ENCODE results near the gene JAG2.

JAG2 gene

DNA sequence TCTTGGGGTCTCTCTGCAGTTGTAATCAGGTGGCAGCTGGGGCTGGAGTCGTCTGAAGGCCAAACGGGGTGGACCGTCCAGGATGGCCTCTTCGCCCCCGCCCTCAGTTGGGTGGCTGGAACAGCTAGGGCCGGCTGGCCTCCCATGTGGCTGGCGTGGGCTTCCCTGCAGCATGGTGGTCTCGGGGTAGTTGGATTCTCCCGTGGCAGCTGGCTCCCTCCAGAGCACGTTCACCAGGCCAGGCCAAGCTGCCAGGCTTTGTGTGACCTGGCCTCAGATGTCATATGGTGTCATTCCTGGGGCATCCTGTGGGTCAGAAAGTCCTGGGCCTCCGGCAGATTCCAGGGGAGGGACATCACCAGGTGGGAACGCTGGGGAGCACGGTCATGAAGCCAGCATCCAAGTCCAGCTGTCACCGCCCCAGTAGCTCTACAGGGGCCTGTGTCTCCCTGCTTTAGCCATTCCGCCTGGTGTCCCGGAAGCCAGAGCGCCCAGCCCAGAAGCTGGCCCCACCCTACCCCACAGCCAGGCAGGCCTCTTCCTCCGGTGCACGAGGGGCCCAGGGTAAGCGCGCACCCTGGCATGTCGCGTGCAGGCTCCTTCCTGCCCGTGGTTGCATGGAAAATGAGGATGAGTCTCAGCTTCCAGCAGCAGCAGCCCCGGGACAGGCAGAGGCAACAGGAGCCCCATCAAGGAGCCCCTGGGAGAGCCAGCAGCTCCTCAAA, 13.9 kb upstream of the JAG2 start:
- DNase-seq (ENCODE audit: low read depth in 2 of 2): no peak

DNA sequence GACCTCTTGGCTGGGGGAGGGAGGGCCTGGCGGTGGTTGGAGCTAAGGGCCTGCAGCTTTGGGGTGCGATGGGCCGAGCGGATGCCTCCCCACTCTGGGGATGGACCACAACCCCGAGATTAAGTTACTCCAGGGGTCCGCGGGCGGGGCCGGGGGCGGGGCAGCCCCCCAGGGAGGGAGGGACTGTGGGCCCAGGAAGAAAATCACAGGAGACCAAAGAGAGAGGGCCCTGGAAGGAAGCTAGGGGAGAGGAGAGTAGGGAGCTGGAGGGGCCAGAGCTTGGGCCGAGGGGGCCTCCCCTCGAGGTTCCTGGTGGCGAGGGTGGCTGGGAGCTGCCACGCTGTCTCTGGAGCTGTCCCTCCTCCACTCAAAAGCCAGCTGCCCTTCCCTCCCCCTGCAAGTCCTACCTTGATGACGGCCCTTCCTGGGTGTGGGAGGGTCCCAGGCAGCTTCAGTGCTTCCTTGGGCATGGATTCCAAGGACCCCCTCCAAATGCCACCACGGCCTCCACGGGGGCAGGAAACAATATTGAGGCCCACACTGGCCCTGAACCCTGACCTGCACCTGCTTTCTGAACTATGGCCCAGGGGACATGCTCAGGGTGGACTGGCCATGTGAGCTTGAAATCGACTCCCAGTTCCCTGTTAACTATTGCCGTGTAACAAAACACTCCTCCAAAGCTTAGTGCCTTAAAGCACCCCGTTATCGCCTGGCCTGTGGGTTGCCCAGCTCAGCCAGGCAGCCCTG, 13.1 kb upstream of the JAG2 start:
- no peak for DNase-seq (ENCODE audit: low read depth in 2 of 2)

DNA sequence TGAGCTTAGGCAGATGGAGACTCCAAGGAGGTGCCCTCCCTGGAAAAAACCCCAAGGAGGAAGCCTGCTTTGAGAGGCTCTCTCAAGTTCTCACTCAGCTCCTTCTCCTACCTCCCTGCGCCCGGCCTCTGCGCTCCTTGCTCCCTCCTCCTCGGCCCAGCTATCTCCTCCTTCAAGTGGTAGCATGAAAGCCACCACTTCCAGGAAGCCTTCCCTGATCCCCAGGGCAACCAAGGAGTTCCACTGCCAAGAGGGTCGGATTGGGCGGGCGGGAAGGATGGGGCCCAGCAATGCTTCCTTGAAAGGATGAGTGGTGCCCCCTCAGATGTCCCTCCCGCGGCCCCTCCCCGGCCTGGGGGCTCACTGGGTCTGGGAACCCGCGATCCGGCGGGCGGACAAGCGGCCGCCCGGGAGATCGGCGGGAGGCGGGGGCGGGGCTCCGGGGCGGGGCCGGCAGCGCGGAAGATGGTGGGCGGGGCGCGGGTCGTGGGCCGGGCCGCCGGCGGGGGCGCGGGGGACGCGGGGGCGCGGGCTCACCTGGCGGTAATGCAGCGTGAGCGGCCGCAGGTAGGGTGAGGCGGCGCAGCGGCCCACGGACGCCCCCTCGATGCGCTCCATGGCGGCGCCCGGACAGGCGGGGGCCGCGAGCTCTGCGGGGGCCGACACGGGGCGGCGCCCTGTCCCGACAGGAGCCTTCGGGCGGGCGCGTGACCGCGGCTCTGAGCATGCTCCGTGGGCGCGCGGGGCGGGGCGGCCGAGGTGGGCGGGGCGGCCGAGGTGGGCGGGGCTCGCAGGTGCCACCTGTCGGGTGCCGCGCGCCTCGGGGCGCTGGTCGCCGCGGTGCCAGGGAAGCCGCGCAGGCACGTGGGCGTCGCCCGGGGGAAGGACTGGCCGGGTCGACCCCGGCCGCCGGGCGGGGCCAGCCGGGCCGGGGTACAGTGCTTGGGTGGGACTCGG, 12.3 kb upstream of the JAG2 start, which contains the start of gene NUDT14:
Gene NUDT14 (minus strand): TSS at position 721 of the 957 bp plus-strand sequence. CDS start 103 bp downstream, at position 618.
- DNase-seq (ENCODE audit: low read depth in 2 of 2): peak; percentile 76 to 81

DNA sequence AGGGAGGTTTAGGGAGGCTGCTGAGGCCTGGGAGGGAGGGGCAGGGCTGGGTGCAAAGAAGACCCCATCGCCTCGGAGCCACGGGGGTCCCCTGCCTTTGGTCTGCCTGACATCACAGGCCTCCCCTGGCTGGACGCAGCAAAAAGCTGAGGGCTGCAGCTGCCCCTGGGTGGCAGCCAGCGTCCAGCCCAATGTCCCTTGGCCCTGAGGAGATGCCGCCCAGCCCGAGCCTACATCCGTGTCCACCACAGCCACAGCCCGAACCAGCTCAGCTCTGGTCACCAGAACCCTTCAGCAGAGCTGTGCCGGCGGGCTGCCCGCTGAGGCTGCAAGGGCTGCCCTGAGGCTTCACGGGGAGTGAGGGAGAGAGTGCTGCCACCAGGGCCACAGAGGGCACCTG, 10.6 kb upstream of the JAG2 start:
- no peak for DNase-seq (ENCODE audit: low read depth in 2 of 2)

DNA sequence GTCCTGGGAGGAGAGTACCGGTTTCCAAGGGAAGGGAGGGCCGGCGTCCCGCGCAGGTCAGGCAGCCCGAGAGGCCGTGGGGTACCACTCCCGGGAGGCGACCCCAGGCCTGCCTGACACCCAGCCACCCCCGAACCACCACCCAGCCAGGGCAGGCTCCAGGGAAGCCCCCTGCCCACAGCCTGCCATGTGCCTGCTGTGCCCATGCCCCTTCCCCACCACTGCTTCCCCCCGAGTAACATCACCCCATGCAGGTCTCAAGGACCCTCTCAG, 10.2 kb upstream of the JAG2 start:
- DNase-seq (ENCODE audit: low read depth in 2 of 2): no peak

DNA sequence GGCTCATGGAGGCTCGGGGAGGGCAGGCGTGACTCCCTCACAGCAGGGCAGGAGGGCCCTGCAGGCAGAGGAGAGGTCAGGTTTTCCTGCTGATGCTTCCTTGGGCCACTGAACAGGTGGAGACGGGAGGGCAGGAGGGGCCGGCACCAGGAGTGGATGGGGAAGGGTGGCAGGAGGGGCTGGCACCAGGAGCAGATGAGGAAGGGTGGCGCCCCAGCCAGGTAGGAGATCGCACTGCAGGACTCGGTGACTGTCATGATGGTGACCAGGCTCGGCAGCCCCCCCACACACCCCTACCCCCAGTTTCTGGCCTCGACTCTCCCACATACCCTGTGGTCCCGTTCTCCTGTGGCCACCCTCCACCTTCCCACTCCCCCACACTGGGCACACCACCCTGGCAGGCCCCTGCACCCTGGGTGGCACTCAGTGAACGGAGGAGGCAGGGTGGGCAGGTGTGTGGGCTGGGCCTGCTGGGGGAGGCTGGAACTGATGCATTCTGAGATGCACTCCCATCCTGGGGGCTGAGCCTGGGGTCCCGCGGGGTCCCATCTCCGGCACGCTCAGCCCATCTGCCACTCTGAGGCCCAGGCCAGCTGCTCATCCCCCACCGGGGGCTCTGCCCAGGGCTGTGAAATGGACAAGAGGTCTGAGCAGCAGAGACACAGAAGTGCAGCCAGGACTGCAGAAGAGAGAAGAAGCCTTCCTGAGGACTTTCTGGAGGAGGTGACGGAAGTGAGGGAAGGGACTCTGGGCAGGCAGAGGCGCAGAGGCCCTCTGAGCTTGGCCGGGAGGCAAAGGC, 9.7 kb upstream of the JAG2 start:
- DNase-seq (ENCODE audit: low read depth in 2 of 2): no peak

DNA sequence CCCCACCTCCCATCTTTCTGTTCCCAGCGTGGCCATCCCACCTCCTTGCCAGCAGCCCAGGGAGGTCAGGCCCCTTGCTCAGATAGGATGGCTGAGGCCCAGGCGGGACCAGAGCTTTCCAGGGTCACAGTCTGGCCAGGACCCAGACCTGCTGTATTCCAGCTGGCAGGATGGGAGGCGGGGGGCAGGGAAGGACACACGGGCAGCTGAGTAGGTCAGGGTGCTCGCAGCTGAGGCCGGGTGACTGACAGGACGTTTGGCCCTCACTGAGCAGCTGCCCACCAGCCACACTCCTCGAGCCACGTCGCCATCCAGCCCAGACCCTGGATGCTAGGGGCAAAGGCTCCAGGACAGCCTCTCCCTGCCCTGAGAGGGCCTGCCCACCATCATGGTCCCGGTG, 8.5 kb upstream of the JAG2 start:
- DNase-seq (ENCODE audit: low read depth in 2 of 2): no peak

DNA sequence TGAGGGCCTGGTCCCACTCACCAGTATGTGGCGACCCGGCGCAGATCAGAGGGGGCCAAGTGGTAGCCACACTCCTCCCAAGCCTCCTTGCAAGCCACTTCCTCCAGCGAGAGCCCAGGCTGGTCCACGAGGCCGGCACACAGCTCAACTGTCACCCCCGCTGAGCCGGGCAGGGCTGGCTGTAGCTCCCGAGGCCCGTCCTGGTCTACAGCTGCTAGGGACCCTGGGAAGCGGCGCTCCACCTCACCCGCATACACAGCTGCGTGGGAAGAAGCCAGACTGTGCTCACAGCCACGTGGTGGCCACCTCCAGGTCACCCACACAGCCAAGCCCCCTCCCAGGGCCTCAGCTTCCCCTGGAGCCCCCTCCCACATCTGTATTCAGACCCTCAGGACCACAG, 7.9 kb upstream of the JAG2 start:
- DNase-seq (ENCODE audit: low read depth in 2 of 2): no peak

DNA sequence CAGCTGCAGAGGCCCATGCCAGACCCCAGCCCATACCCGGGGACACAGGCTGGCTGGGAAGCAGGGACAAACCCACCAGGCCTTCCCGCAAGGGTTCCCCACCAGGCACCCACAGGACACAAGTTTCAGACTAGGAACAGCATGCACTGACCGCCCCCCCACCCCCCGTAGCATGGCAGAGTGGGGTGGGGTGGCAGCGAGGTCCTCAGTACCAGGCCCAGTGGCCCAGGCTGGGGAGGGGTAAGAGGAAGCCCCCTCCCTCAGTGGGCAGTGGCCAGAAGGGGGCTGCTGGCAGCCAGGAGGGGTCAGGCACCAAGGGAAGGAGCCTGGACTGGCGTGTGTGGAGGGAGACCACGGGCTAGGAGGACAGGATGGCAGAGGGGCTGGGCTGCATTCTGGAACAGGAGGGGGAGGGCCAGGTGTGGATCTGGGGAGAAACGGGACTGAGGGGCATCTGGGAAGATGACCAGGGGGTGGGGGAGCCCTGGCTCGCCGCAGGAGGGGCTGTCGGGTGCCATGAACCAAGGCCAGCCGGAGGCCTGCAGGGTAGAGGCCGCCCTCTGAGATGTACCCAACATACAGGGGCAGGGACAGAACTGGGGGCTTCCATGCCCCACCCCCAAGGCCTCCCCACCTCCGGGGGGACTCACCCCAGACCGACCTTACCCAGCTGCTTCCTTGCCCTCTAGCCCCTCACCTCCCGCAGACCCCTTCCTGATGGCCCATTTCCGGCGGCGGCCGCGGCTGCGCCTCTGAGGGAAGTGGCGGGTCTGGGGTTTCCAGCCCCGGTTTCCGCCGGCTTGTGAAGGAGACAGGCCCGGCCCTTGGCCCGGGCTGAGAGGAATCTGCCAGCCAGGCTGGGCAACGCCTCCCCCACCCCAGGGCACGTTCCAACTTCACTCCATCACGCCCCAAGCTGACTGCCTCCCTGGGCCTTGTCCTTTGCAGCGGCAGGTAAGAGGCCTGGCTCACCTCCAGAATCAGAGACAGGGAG, 5.6 kb upstream of the JAG2 start:
- no peak for DNase-seq (ENCODE audit: low read depth in 2 of 2)

DNA sequence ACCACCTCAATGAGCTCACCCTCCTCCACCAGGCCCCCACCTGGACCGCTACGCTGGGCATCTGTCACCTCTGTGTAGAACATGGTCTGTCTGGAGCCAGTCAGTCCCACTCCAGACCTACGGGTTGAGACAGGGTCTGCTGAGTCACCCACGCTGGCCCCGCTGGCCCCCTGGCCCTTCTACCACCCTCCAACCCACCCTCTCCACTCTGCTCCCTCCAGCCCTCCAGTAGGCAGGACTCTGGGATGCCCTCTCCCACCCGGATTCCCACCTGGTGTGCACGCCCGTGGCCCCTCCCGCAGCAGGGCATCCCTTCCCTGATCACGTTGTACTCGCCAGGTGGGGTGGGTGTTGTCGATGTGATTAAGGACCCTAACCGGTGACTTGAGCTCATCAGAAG, 4.6 kb upstream of the JAG2 start:
- no peak for DNase-seq (ENCODE audit: low read depth in 2 of 2)

DNA sequence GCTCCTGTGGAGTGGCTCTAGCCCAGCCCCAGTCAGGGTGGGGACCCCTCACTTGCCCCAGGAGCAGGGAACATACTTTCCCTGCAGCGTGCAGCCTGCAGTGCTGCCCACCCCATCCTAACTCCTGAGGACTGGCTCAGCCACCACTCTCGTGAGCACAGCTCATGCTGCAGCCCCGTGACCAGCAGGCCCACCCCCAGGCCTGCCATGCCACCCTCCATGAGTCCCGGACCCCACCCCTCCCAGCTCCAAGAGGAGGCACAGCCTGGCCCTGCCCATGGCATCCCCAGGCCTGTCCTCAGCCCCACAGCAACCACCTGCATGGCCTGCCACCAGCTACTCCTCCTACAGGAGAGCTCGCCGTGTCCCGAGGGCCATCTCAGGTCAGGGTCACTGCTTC, 3.9 kb upstream of the JAG2 start:
- no peak for DNase-seq (ENCODE audit: low read depth in 2 of 2)

DNA sequence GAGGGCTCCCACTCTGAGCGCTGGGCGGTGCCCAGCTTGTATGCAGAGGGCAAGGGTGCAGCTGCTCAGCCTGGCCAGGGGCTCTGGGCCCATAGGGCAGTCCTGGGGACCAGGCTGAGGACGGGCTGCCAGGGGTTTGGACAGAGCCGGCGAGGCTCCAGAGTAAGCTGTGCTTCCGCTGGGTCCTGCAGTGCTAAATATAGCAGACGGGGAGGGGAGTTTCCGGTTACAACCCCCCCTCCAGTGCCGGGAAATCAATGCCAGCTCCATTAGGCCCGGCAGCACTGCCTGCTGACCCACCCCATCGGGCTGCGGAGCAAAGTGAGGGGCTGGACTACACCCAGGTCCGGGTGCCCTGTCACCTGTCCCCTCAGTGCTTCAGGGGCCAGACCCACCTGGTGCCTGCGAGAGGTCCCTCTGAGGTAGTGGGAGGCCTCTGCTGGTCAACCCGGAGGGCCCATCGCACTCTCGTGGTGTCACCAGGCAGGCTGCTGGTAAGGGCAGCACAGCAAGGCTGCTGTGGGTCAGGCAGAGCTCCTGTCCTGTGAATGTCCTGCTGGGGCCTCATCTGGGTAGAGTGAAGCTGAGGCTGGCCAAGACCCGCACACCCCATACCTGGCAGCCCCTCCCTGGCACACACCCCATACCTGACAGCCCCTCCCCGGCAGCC, 2.6 kb upstream of the JAG2 start:
- no peak for DNase-seq (ENCODE audit: low read depth in 2 of 2)

DNA sequence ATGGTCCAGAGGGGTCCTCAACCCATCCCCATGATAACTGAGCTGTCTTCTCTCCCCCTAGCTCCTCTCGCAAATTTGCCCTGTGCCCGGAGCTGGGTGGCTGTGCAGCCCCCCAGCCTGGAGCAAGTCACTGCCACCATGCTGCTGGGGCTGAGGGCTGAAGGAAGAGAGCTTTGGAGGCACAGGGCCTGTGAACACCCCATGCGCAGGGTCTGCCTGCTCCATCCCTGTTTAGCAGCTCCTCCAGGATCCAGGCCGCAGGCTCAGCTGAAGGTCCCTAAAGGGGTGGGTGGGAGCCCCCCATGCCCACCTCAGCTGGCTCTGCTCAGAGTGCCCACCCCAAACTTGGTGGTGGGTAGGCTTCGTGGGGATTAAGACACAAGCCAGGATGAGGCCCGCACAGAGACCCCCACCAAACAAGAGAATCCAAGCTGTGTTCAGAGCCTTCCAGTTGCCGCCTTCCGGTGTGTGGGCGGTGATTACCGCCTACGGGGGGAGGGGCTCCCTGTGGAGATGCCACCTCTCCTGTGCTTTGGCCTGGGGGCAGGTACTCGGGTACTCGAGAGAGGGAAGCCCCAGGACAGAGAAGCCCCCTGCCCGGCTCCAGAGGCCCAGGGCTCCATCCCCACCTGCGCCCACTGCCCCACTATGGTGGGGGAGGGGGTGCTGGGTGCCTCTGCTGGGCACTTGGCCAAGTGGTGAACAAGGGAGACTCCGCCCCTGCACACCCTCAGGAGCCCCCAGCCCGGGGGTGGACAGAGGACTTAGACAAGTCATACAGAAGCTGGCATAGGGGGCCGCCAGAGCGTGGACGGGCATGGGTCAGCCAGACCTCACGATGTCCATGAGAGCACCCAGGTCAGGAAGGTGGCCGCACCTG, 1.4 kb upstream of the JAG2 start:
- no peak for DNase-seq (ENCODE audit: low read depth in 2 of 2)

DNA sequence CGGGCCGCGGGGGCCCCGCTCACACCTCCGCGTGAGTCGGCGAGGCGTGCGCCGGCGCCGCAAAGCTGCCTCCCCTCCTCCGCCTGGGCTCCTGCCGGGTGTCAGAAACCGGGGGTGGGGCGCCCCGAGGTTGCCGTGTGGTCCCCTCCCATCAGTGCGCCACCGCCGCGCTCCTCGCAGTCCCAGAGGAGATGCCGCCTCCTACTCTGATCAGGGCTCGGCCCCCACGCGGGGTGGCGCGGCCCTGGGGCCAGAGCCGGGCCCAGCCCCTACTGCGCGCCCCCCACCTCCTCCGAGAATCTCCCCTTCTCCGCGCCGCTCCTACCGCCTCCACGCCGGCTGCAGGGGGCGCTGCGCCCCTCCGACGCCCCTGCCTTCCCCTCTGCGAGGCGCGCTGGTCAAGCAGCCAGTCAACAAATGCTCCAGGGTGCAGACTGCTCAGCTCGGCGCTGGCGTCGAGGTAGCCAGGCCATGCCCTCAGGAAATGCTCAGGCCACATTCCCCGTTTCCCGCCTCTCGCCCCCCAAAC, 467 bp upstream of the JAG2 start:
- DNase-seq (ENCODE audit: low read depth in 2 of 2): peak in 1 of 2 donors; percentile 19

DNA sequence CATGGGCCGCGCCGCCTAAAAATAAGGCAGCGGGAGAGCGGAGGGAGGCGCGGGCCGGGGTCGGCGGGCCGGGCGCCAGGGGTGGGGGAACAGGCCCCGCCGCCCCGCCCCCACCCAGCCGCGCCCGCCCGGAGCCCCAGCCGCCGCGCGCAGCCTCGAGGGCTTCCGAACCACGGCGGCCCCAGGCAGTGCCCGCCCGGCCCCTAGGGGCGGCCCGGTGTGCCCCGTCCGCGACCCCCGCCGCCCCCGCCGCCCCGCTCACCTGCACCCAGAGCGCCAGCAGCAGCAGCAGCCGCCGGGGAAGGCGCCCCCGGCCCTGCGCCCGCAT, 519 bp downstream of the JAG2 start:
- DNase-seq (ENCODE audit: low read depth in 2 of 2): no peak

DNA sequence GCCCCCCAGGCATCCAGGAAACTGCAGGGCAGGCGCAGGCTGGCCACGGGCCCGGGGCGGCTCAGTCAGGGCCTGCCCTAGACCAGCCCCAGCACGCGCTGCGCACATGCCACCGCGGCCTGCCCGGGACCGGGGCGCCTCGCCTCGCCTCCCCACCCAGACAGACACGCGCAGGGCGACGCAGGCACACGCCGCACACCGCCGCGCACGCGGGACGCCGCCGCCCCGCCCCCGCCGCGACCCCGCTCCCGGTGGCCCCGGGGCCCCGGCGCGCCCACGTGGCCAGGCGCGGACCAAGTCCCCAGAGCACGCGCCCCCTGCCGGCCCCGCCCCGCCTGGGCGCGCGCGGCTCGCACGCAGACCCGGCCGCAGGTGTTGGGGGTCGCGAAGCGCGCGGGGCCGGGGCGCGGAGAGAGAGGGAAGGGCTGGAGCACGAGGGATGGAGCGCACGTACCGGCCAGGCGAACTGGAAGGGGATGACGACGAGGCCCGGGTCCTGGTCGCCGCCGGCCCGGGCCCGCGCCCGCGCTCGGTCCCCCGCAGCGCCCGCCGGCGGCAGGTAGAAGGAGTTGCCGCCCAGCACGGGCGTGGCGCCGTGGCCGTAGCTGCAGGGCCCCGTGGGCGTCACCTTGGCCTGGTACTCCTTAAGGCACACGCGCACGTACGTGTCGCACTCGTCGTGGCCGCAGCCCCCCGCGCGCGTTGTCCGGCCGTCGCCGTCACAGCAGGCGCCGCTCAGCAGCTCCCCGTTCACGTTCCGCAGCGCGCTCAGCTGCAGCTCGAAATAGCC, 1.1 kb downstream of the JAG2 start:
- no peak for DNase-seq (ENCODE audit: low read depth in 2 of 2)

DNA sequence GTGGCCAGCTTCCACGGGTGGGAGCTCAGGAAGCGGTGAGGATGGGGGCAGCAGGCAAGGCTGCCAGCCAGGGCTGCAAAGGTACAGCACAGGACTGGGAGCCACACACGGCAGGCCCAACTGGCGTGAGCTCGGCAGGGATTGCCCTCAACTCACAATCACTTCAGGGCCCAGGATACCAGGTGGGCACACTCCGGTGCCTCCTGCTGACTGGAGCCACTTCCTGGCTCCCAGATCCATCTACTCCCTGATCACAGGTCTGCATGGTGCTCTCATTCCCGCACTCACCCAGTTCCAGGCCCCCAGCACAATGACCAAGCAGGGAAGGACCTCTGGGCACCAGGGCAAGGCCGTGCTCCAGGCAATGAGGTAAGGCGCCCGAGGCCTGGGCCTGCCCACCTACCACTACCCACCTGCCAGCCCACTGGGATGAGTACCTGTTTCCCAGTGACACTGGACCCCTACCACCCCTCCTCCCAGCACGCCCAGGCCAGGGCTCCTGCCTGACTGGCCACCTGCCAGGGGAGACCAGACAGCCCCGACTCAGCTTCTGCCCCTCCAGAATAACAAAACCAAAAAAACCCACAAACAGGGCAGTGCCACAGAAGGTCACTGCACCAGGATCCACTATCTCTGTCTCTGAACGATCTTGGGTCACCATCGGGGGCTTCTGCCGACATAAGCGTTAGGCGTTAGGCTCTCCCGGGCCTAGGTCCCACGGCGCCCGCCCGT, 1.8 kb downstream of the JAG2 start:
- no peak for DNase-seq (ENCODE audit: low read depth in 2 of 2)

Data from activated CD4-positive, alpha-beta T cell treated with anti-CD3 and anti-CD28 coated beads for 24 hours (primary cell).